Progenitor cell of endocrine pancreas (in vitro differentiated cells): Measurements from ENCODE around the gene FAM47A. TPM values are rescaled to one million over a fixed set of nuclear protein-coding genes. Genes with fewer than 3 reads are reported as not detected.

Experiments
- DNase-seq: peaks from one replicate; pipeline ENCODE4 v3.0.0; 2021; ENCODE audit warnings: low spot score; ENCODE audit not compliant: unreplicated experiment
- H3K27ac Mint-ChIP-seq: 2 replicates; pipeline ENCODE4 v1.8.0; 2021; ENCODE audit warnings: mild to moderate bottlenecking, moderate library complexity, mixed read lengths
- H3K27me3 Mint-ChIP-seq: 2 replicates; pipeline ENCODE4 v1.8.0; 2021; ENCODE audit warnings: mixed read lengths
- H3K36me3 Mint-ChIP-seq: 2 replicates; pipeline ENCODE4 v1.8.0; 2022; ENCODE audit warnings: mixed read lengths; ENCODE audit not compliant: insufficient read depth
- H3K4me1 Mint-ChIP-seq: 2 replicates; pipeline ENCODE4 v1.8.0; 2021; ENCODE audit warnings: low read depth, mixed read lengths
- H3K4me3 Mint-ChIP-seq: 2 replicates; pipeline ENCODE4 v1.8.0; 2021; ENCODE audit warnings: low read depth, mild to moderate bottlenecking, moderate library complexity, mixed read lengths
- H3K9me3 Mint-ChIP-seq: 2 replicates; pipeline ENCODE4 v1.8.0; 2021; ENCODE audit warnings: low read depth, mixed read lengths
- CTCF ChIP-seq: fragments of 200-600 bp; sonication (generic); IDR thresholded peaks from one replicate; pipeline ENCODE4 v1.5.0; 2021; ENCODE audit warnings: antibody characterized with exemption, mild to moderate bottlenecking; ENCODE audit not compliant: unreplicated experiment
- total RNA-seq: library from RNA; stranded (reverse); gene quantifications from 2 replicates; pipeline ENCODE4 v1.2.1, GENCODE V29; 2021

Gene FAM47A
- total RNA-seq, 1 donor from 2014 or later: not detected

DNA sequence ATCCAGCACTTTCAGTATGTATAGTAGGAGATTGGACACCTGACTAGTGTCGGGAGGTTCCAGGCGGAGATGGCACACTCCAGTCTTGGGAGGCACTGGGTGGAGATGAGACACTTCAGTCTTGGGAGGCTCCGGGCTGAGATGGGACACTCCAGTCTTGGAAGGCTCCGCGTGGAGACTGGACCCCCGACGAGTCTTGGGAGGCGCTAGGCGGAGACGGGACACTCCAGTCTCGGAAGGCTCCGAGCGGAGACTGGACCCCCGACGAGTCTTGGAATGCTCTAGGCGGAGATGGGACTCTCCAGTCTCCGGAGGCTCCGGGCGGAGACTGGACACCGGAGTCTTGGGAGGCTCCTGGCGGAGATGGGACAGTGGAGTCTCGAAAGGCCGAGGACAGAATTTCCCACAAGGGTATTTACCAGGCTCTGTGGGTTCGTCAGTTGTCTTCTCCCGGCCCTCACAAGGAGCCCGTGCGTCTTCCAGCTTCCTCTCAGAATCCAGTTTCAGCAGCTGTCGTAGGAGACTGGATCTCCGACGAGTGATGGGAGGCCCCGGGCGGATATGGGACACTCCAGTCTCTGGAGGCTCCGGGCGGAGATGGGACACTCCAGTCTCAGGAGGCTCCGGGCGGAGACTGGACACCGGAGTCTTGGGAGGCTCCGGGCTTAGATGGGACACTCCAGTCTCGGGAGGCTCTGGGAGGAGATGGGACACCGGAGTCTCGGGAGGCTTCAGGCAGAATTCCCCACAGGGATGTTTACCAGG is 952 bp downstream of the FAM47A start:
- peaks cover 14% of the 10 kb centered on the region for H3K9me3 Mint-ChIP-seq
- no peak for TF ChIP-seq CTCF
- H3K27me3 Mint-ChIP-seq: no peaks in the 10 kb centered on the region
- H3K36me3 Mint-ChIP-seq: peaks cover 2% of the 10 kb centered on the region
- no peak overlapping the region for H3K27ac Mint-ChIP-seq
- no peak for DNase-seq
- no peak overlapping the region for H3K4me3 Mint-ChIP-seq
- peaks cover 2% of the 10 kb centered on the region for H3K4me1 Mint-ChIP-seq

DNA sequence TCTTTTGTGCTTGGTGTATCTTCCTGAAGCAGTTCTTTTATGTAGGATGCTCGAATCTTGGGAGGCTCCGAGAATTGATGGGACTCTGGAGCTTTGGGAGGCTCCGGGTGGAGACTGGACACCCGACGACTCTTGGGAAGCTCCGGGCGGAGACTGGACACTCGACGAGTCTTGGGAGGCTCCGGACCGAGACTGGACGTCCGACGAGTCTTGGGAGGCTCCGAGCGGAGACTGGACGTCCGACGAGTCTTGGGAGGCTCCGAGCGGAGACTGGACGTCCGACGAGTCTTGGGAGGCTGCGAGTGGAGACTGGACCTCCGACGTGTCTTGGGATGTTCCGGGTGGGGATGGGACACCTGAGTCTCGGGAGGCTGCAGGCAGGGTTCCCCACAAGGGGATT is 1.6 kb downstream of the FAM47A start:
- Mint-ChIP-seq H3K27ac (no peak overlapping the region), H3K4me3 (no peak overlapping the region), H3K9me3 (peaks cover 14% of the 10 kb centered on the region), H3K36me3 (peaks cover 2% of the 10 kb centered on the region), H3K4me1 (no peaks in the 10 kb centered on the region), H3K27me3 (no peaks in the 10 kb centered on the region)
- no peak for TF ChIP-seq CTCF
- no peak for DNase-seq

DNA sequence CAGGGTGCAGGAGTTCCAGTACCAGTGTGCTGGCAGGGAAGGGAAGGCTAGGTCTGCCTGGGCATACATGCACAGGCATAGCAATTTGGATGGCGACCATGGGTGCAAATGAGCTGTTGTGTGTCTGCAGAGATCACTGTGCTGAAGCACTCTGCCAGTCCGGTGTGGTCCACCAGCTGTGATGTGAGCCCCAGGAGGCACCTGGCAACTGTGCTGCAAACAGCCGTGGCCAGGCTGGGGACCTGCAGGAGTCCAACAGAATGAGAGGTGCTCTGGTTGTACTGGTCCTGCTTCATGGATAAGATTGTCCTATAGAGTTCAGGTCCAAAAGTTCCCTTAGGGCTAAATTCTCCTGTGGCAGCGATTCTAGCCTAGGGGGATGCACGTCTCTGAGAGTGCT is 6.1 kb downstream of the FAM47A start:
- Mint-ChIP-seq H3K4me1 (peaks cover 2% of the 10 kb centered on the region), H3K27me3 (no peaks in the 10 kb centered on the region), H3K9me3 (peaks cover 34% of the 10 kb centered on the region), H3K27ac (no peak overlapping the region), H3K4me3 (no peak overlapping the region), H3K36me3 (peaks cover 8% of the 10 kb centered on the region)
- no peak for DNase-seq
- TF ChIP-seq CTCF: no peak

DNA sequence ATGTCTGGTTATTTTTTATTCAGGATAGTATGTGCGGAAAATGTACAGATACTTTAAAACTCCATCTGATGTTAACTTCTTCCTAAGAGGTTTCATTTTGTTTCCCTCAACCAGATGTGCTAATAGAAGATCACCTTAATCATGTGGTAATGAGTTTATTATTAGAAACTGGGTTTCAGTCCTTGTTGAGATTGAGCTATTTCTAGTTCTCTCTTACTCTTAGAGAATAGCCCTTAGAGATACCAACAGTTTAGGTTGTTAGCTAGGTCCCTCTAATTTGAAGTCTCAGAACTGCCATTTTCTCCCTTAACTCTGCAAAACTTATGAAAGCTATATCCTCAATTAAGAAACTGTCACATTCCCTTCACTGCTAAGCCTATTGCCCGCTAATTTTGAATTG is 13.0 kb downstream of the FAM47A start:
- peaks cover 7% of the 10 kb centered on the region for H3K36me3 Mint-ChIP-seq
- no peak for DNase-seq
- no peak for TF ChIP-seq CTCF
- H3K27me3 Mint-ChIP-seq: no peaks in the 10 kb centered on the region
- H3K4me3 Mint-ChIP-seq: no peak overlapping the region
- no peak overlapping the region for H3K27ac Mint-ChIP-seq
- H3K9me3 Mint-ChIP-seq: peaks cover 23% of the 10 kb centered on the region
- peaks cover 2% of the 10 kb centered on the region for H3K4me1 Mint-ChIP-seq

- no peak for TF ChIP-seq CTCF
- DNase-seq: no peak
- peaks cover 16% of the 10 kb centered on the region for H3K9me3 Mint-ChIP-seq
- peaks cover 1% of the 10 kb centered on the region for H3K36me3 Mint-ChIP-seq
- H3K4me1 Mint-ChIP-seq: peaks cover 2% of the 10 kb centered on the region
- no peak overlapping the region for H3K4me3 Mint-ChIP-seq
- H3K27ac Mint-ChIP-seq: no peak overlapping the region
- H3K27me3 Mint-ChIP-seq: no peaks in the 10 kb centered on the region
Observed at GRCh38 chrX:34112459-34112858, 19.7 kb downstream of the FAM47A start.
